Measurements from ENCODE around the gene RAD9A.

Gene RAD9A

DNA sequence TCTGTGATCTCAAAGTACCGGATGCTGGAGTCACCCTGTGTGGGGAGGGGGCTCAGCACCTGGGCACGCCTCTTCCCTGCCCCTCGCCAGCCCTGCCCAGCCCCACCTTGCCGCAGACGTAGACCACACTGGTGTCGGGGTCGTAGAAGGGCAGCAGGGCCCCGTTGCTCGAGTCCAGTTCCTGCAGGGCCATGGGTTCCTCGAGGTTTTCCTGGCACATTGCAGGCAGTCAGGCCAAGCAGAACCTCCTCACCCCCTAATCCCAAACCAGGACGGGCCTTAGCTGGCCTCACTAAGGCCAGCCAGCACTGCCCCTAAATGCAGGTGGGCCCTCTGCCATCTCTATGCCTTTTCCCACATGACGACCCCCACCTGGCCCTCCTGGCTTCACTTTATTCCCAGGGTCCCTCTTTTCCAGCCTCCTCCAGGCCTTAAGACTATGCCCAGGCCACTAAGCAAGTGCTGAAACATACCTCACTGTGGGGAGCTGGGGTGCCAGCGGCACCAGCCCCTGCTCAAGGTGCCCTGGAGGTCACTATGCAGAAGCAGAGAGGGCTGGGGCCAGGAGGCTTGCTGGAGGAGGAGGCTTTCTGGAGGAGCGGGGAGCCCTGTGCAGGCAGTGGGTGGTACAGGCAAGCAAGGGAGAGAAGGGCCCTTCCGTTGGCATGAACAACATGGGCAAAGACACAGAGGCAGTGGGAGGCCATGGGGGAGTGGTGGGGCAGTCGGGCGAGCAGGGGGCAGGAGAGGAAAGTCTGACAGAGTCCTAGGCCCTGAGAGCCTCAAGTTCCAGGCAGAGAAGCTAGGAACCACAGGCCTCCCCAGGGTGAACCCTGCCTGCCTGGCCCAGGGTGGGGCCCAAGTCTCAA, 48.7 kb downstream of the RAD9A start:
- Histone ChIP-seq H3K4me1 (ENCODE audit: control insufficient read depth, insufficient read depth, low read length) (peaks cover 48% of the 10 kb centered on the region), H3K4me3 (ENCODE audit: low read length) (no peak overlapping the region), H3K9me3 (ENCODE audit: control insufficient read depth, low read length) (no peaks in the 10 kb centered on the region), H3K27me3 (ENCODE audit: control insufficient read depth, insufficient read depth, low read length) (no peaks in the 10 kb centered on the region), H3K36me3 (ENCODE audit: control insufficient read depth, insufficient read depth, low read length) (peaks cover 26% of the 10 kb centered on the region), H3K9ac (ENCODE audit: low read length) (no peak overlapping the region)

DNA sequence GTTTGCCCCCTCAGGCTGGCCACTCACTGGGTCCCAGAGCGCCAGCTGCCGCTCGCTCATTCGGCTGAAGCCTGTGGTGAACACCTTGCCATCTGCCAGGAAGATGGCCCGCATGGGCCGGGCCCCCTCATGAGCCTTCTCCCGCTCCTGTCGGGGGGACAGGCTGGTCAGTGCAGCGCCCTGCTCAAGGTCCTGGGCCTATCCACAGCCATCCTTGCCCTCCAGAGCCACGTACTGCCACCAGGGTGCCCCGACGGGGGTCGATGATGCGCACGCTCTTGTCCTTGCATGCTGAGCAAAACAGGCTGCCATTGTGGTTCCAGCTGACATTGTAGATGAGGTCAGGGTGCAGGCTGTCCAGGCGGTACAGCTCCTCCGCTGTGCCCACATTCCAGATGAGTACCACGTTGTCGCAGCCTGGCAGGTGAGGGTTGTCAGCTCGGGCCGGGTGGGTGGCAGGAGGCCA, 49.3 kb downstream of the RAD9A start:
- H3K36me3 ChIP-seq (ENCODE audit: control insufficient read depth, insufficient read depth, low read length) = peaks cover 26% of the 10 kb centered on the region

DNA sequence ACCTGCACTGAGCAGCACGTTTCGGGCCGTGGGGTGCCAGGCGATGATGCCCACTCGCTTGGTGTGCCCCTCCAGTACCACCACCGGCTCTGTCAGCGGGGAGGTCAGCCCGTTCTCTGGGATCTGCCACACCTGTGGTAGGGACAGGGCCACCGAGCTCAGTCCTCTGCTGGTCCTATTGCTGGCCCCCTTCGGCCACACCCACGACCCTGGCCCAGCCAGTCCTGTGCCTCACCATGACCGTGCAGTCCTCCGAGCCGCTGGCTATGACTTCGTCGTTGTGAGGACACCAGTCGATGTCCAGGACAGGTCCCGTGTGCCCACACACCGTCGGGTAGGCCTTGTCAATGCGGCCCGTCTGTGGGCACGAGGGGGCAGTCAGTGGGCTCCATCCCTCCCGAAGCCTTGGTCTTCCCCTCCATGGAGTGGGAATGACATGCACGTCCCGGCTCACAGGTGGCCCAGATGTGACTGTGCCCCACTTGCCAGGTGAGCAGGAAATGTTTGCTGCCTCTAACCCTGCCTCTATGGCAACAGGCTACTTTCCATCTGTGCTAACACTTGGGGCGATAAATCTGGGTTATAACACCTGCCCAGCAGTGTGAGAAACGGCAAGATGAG, 50.1 kb downstream of the RAD9A start:
- Histone ChIP-seq H3K4me1 (ENCODE audit: control insufficient read depth, insufficient read depth, low read length) (peaks cover 45% of the 10 kb centered on the region), H3K4me3 (ENCODE audit: low read length) (peak overlapping the region; percentile 61), H3K9me3 (ENCODE audit: control insufficient read depth, low read length) (no peaks in the 10 kb centered on the region), H3K27me3 (ENCODE audit: control insufficient read depth, insufficient read depth, low read length) (no peaks in the 10 kb centered on the region), H3K9ac (ENCODE audit: low read length) (peak overlapping the region; percentile 91), H3K36me3 (ENCODE audit: control insufficient read depth, insufficient read depth, low read length) (peaks cover 26% of the 10 kb centered on the region)

More for the DNA sequence above, 49.3 kb downstream of the RAD9A start:
- Histone ChIP-seq H3K4me1 (ENCODE audit: control insufficient read depth, insufficient read depth, low read length) (peaks cover 45% of the 10 kb centered on the region), H3K9ac (ENCODE audit: low read length) (no peak overlapping the region), H3K4me3 (ENCODE audit: low read length) (no peak overlapping the region), H3K27me3 (ENCODE audit: control insufficient read depth, insufficient read depth, low read length) (no peaks in the 10 kb centered on the region), H3K9me3 (ENCODE audit: control insufficient read depth, low read length) (no peaks in the 10 kb centered on the region)

DNA sequence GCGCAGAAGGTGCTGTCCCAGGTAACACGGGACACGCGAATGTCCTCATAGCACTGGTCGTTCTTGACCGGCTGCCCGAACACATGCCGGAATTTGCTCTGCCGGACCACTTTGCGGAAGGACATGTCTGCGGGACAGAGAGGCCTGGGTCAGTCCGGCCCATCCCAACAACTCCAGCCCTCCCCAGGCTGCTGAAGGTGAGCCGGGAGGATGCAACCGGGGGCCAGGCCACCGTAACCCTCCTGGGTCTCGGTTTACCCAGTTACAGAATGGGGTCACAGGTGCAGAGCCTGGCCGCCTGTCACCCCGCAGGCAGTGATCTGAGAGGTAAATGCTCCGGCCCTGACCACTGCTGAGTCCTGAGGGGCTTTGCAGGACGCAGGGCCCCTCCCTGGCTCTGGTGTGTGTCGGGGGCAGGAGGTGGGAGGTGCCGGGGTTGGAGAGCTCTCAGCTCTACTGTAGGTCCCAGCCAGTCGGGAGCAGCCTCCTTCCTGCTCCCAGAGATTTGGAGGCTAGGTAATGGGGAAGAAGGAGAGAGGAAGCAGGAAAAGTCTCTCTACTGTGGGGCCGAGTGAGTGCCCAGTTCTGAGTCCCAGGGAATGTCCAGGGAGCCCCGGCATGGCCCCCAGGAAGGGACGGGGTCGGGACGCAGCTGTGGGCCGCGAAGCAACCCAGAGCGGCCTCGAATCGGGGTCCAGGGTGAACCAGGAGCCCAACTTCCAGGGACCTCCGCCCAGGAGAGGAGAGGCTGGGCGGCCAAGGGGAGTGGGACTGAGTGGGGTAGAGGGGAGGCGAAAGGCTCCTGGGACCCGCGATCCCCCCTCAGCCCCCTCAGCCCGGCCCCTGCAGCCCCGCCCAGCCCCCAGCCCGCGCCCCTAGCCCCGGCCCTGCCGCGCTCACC, 51.0 kb downstream of the RAD9A start:
- Histone ChIP-seq H3K9me3 (ENCODE audit: control insufficient read depth, low read length) (no peaks in the 10 kb centered on the region), H3K4me1 (ENCODE audit: control insufficient read depth, insufficient read depth, low read length) (peaks cover 45% of the 10 kb centered on the region), H3K9ac (ENCODE audit: low read length) (peak overlapping the region; percentile 91), H3K27me3 (ENCODE audit: control insufficient read depth, insufficient read depth, low read length) (no peaks in the 10 kb centered on the region), H3K4me3 (ENCODE audit: low read length) (peak overlapping the region; percentile 61), H3K36me3 (ENCODE audit: control insufficient read depth, insufficient read depth, low read length) (peaks cover 26% of the 10 kb centered on the region)

DNA sequence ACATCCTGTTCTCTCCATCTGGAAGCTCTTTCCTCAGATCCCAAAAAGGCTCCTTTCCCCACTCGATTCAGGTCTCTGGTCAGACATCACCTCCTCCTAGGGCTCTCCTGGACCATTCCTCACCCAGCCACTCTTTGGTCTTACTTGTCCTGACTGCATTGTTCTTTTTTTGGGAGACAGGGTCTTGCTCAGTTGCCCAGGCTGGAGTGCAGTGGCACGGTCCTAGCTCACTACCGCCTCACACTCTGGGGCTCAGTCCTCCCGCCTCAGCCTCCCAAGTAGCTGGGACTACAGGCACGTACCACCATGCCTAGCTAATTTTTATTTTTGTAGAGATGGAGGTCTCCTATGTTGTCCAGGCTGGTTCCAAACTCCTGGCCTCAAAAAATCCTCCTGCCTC, 53.7 kb downstream of the RAD9A start:
- Histone ChIP-seq H3K27me3 (ENCODE audit: control insufficient read depth, insufficient read depth, low read length) (no peaks in the 10 kb centered on the region), H3K4me3 (ENCODE audit: low read length) (no peak overlapping the region), H3K4me1 (ENCODE audit: control insufficient read depth, insufficient read depth, low read length) (peaks cover 32% of the 10 kb centered on the region), H3K9ac (ENCODE audit: low read length) (no peak overlapping the region), H3K9me3 (ENCODE audit: control insufficient read depth, low read length) (no peaks in the 10 kb centered on the region), H3K36me3 (ENCODE audit: control insufficient read depth, insufficient read depth, low read length) (peaks cover 12% of the 10 kb centered on the region)
